ENCODE measurements around the gene RXRA.
A peak's percentile ranks its signal among the peaks of the same experiment; 100 is the strongest.

Gene RXRA

DNA sequence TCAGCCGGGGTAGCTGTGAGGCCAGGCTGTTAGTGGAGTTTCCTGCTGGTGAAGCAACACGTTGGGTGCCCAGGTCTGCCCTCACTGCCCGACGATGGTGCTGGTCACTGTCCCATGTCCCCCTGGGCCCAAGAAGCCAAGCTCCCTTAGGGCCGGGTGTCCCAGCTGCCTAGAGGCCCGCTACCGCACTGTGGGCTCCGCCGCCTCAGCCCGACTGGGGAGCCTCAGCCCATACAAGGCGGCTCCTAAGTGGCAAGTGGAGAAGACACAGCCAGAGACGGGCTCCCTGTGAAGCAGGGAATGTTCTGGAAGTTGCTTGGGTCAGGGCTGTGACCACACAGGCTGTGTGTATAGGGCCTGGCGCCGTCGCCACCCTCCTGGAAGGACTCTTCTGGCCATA is 96.9 kb downstream of the RXRA start:
- Histone ChIP-seq H3K27me3 (ENCODE audit: insufficient read depth, low read depth, severe bottlenecking) (no peaks in the 10 kb centered on the region), H3K36me3 (peaks cover 20% of the 10 kb centered on the region), H3K4me3 (ENCODE audit: low read depth, low read length) (no peak overlapping the region), H3K27ac (peak overlapping the region; percentile 91), H3K9me3 (ENCODE audit: severe bottlenecking) (no peaks in the 10 kb centered on the region)
- DNase-seq, result no peak
- TF ChIP-seq, protein P1, sequence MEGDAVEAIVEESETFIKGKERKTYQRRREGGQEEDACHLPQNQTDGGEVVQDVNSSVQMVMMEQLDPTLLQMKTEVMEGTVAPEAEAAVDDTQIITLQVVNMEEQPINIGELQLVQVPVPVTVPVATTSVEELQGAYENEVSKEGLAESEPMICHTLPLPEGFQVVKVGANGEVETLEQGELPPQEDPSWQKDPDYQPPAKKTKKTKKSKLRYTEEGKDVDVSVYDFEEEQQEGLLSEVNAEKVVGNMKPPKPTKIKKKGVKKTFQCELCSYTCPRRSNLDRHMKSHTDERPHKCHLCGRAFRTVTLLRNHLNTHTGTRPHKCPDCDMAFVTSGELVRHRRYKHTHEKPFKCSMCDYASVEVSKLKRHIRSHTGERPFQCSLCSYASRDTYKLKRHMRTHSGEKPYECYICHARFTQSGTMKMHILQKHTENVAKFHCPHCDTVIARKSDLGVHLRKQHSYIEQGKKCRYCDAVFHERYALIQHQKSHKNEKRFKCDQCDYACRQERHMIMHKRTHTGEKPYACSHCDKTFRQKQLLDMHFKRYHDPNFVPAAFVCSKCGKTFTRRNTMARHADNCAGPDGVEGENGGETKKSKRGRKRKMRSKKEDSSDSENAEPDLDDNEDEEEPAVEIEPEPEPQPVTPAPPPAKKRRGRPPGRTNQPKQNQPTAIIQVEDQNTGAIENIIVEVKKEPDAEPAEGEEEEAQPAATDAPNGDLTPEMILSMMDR (IDR thresholded peaks at IDR 0.05; ENCODE audit: low read depth, low read length), result no peak

DNA sequence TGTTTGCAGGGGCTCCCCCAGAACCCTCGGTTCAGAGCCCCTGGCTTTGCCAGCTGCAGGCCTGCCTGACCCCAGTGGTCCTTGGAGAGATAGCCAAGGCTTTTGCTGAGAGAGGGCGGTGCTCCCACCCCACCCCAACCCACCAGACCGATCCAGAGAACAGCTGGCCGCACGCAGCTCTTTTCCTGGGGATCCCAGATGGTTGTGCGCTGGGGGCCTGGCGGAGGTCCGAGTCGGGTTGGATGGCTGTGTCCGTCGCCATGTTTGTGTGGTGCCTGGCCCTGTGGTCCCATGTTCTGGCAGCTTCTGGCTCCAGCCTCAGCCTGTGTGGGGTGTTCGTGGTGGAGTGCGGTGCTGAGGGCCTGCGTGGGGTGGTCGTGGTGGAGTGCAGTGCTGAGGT is 97.5 kb downstream of the RXRA start:
- H3K9me3 ChIP-seq (ENCODE audit: severe bottlenecking), result no peaks in the 10 kb centered on the region
- peak overlapping the region; percentile 91 for H3K27ac ChIP-seq
- no peaks in the 10 kb centered on the region for H3K27me3 ChIP-seq (ENCODE audit: insufficient read depth, low read depth, severe bottlenecking)
- H3K4me3 ChIP-seq (ENCODE audit: low read depth, low read length), result no peak overlapping the region
- TF ChIP-seq, protein P1 (IDR thresholded peaks at IDR 0.05; ENCODE audit: low read depth, low read length), result no peak
- no peak for DNase-seq
- peaks cover 20% of the 10 kb centered on the region for H3K36me3 ChIP-seq

DNA sequence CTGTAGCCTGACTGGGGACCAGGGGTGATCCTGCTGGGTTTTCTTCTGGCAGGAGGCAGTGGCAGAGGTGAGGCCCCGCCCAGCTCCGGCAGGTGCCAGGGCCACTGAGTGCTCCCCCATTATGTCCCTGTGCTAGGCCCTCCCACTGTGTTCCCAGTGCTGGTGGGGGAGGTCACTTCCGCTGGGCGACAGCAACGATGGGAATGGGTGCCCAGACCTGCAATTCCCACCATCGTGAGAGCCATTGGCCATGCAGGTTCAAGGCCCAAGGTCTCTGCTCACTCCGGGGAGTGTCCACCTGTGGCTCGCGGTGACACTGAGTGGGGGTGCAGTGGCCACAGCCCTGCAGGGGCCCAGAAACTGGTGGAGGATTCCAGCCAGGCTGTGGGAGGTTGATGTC is 98.6 kb downstream of the RXRA start:
- TF ChIP-seq, protein P1 (IDR thresholded peaks at IDR 0.05; ENCODE audit: low read depth, low read length), result no peak
- peaks cover 24% of the 10 kb centered on the region for H3K36me3 ChIP-seq
- H3K9me3 ChIP-seq (ENCODE audit: severe bottlenecking), result no peaks in the 10 kb centered on the region
- DNase-seq, result no peak
- H3K27ac ChIP-seq, result peak overlapping the region; percentile 91
- no peaks in the 10 kb centered on the region for H3K27me3 ChIP-seq (ENCODE audit: insufficient read depth, low read depth, severe bottlenecking)
- H3K4me3 ChIP-seq (ENCODE audit: low read depth, low read length), result no peak overlapping the region

DNA sequence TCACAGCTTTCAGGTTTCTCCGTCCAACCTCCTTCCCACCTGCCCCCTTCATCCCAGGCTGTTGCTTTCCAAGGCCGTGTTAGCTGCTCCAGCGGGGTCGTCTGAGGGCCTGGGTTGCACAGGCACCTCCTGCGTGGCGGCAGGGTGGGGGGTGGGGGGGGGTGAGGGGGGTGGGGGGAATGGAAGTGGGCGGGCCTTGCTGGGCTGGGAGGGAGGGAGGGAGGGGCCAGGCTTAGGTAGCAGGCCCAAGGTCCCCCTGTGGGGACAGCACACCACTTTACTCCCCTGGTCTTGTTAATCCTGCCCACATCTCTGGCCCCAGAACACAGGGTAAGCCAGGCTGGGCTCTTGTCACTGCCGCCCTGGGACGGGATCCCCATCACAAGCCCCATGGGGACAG is 99.1 kb downstream of the RXRA start:
- Histone ChIP-seq H3K4me3 (ENCODE audit: low read depth, low read length) (no peak overlapping the region), H3K36me3 (peaks cover 29% of the 10 kb centered on the region), H3K9me3 (ENCODE audit: severe bottlenecking) (no peaks in the 10 kb centered on the region), H3K27me3 (ENCODE audit: insufficient read depth, low read depth, severe bottlenecking) (no peaks in the 10 kb centered on the region), H3K27ac (peak overlapping the region; percentile 91)
- DNase-seq, result peak; percentile 79
- TF ChIP-seq, protein P1 (IDR thresholded peaks at IDR 0.05; ENCODE audit: low read depth, low read length), result no peak

DNA sequence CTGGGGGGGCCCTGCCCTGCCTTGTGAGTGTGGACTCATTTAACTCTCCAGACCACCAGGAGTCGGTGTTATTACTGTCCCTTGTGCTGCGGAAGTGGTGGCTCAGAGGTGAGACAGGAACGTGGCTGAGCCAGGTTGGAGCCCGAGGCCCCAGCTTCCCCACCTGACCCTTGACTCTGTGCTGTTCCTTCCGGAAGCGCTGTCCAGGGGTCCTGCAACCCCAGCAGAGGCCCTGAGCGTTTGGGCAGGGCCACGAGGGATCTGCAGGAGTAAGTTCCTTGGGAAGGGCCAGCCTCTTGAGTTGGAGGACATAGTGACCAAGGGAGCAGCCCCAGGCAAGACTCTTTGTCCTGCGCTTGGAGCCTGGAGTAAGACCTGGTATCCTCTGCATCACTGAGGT is 99.6 kb downstream of the RXRA start:
- peak overlapping the region; percentile 68 for H3K27ac ChIP-seq
- TF ChIP-seq, protein P1 (IDR thresholded peaks at IDR 0.05; ENCODE audit: low read depth, low read length), result 0 out of 2 replicates have a peak, but pooled peaks have one; percentile 18
- H3K36me3 ChIP-seq, result peaks cover 30% of the 10 kb centered on the region
- no peaks in the 10 kb centered on the region for H3K9me3 ChIP-seq (ENCODE audit: severe bottlenecking)
- DNase-seq, result no peak
- H3K4me3 ChIP-seq (ENCODE audit: low read depth, low read length), result no peak overlapping the region
- H3K27me3 ChIP-seq (ENCODE audit: insufficient read depth, low read depth, severe bottlenecking), result no peaks in the 10 kb centered on the region

DNA sequence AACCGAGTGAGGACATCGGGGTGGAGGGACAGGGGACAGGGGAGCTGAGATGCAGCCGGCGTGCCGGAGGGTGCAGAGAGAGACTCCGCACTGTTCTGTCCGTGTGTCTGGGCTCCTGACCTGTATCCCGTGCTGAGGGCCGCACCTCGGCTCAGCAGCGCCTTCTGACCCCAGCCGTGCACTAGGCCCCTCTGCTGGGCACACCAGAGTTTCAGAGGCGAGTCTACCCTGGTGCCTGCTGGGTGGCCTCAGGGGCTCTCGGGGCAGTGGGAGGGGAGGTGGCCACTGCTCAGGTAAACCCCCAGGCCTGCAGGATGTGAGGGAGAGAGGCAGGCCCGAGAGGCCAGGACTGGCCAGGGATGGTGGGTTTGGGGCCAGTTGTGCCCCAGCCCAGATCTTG is 100.2 kb downstream of the RXRA start:
- H3K9me3 ChIP-seq (ENCODE audit: severe bottlenecking), result no peaks in the 10 kb centered on the region
- H3K36me3 ChIP-seq, result peaks cover 32% of the 10 kb centered on the region
- TF ChIP-seq, protein P1 (IDR thresholded peaks at IDR 0.05; ENCODE audit: low read depth, low read length), result no peak
- H3K27ac ChIP-seq, result peak overlapping the region; percentile 68
- DNase-seq, result no peak
- no peaks in the 10 kb centered on the region for H3K27me3 ChIP-seq (ENCODE audit: insufficient read depth, low read depth, severe bottlenecking)
- no peak overlapping the region for H3K4me3 ChIP-seq (ENCODE audit: low read depth, low read length)

Data from WERI-Rb-1 (cell line).